Measurements from ENCODE around the gene RGS2. TPM values are rescaled to one million over a fixed set of nuclear protein-coding genes. Genes with fewer than 3 reads are reported as not detected.

Gene RGS2
- total RNA-seq, 1 donor from 2014 or later = 50.8 TPM

- no peak for DNase-seq
Measured at GRCh38 chr1:192795916-192796618, 12.8 kb upstream of the RGS2 start.

GRCh38 chr1:192797143-192797542, 11.7 kb upstream of the RGS2 start:
- no peak for DNase-seq

- no peak for DNase-seq
Measured at GRCh38 chr1:192797891-192798290, 10.9 kb upstream of the RGS2 start.

- no peak for DNase-seq
Measured at GRCh38 chr1:192801451-192801850, 7.4 kb upstream of the RGS2 start.

- DNase-seq = no peak
Measured at GRCh38 chr1:192802406-192802805, 6.4 kb upstream of the RGS2 start.

- DNase-seq = no peak
Measured at GRCh38 chr1:192803501-192803900, 5.3 kb upstream of the RGS2 start.

- DNase-seq = peak; percentile 74
Measured at GRCh38 chr1:192805832-192806323, 3.0 kb upstream of the RGS2 start.

- DNase-seq = peak; percentile 35
Measured at GRCh38 chr1:192807211-192808162, 1.4 kb upstream of the RGS2 start.

GRCh38 chr1:192808163-192808517, 699 bp upstream of the RGS2 start:
- DNase-seq = peak; percentile 58

- peak; percentile 82 for DNase-seq
Measured at GRCh38 chr1:192809307-192810252, 741 bp downstream of the RGS2 start.

GRCh38 chr1:192810253-192810880, 1.5 kb downstream of the RGS2 start:
- peak; percentile 87 for DNase-seq

GRCh38 chr1:192811006-192811405, 2.2 kb downstream of the RGS2 start:
- DNase-seq = no peak

GRCh38 chr1:192811594-192812239, 2.9 kb downstream of the RGS2 start:
- no peak for DNase-seq

GRCh38 chr1:192812420-192813209, 3.8 kb downstream of the RGS2 start:
- DNase-seq = no peak

- no peak for DNase-seq
Measured at GRCh38 chr1:192814805-192815204, 6.0 kb downstream of the RGS2 start.

GRCh38 chr1:192817246-192817645, 8.4 kb downstream of the RGS2 start:
- DNase-seq = peak; percentile 30

GRCh38 chr1:192821296-192821695, 12.5 kb downstream of the RGS2 start:
- no peak for DNase-seq

- no peak for DNase-seq
Measured at GRCh38 chr1:192824511-192824910, 15.7 kb downstream of the RGS2 start.

- no peak for DNase-seq
Measured at GRCh38 chr1:192826791-192827546, 18.1 kb downstream of the RGS2 start.
